CD4-positive, CD25-positive, alpha-beta regulatory T cell (primary cell): ENCODE results near the gene SMOC2. TPM values are rescaled to one million over a fixed set of nuclear protein-coding genes. Genes with fewer than 3 reads are reported as not detected.

Experiments used
- ATAC-seq, 2 donors: fragments of 150-1000 bp; cut with Tn5 transposase; one replicate each; pipeline ENCODE4 v1.10.0; 2021; ENCODE audit warnings: low read depth in 2 of 2, moderate number of reproducible peaks in 2 of 2, moderate library complexity in 1 of 2
- DNase-seq, 3 donors: peaks; one replicate each; pipeline versions ENCODE4 v3.0.0 to v3.0.0-alpha.2; 2012 to 2022; ENCODE audit warnings: mixed read lengths in 1 of 3
- H3K27ac ChIP-seq: one replicate; pipeline ENCODE4 v1.7.0; 2013; ENCODE audit warnings: mild to moderate bottlenecking, low read length; ENCODE audit not compliant: insufficient read depth, poor library complexity, severe bottlenecking
- H3K27me3 ChIP-seq: one replicate; pipeline ENCODE4 v1.7.0; 2013; ENCODE audit warnings: low read length; ENCODE audit not compliant: control insufficient read depth, insufficient read depth
- H3K36me3 ChIP-seq: one replicate; pipeline ENCODE4 v1.7.0; 2013; ENCODE audit warnings: mild to moderate bottlenecking, low read length, moderate library complexity; ENCODE audit not compliant: control insufficient read depth, insufficient read depth
- H3K4me1 ChIP-seq: 2 replicates; pipeline ENCODE4 v1.7.0; 2013; ENCODE audit warnings: mild to moderate bottlenecking, low read length; ENCODE audit not compliant: insufficient read depth, control insufficient read depth, poor library complexity, severe bottlenecking
- H3K4me3 ChIP-seq: one replicate; pipeline ENCODE4 v1.7.0; 2013; ENCODE audit warnings: low read depth, mild to moderate bottlenecking, low read length, moderate library complexity
- H3K9me3 ChIP-seq, 2 experiments: 1 replicate in 1 of 2; 2 replicates in 1 of 2; pipeline ENCODE4 v1.7.0; 2013; ENCODE audit warnings: low read length in 2 of 2, mild to moderate bottlenecking in 1 of 2, moderate library complexity in 1 of 2; ENCODE audit not compliant: control insufficient read depth in 2 of 2
- H3K27ac Mint-ChIP-seq, 3 donors: one replicate each; pipeline ENCODE4 v1.8.0; 2020 to 2022; ENCODE audit warnings: mild to moderate bottlenecking in 3 of 3, mixed read lengths in 3 of 3, moderate library complexity in 2 of 3
- H3K27me3 Mint-ChIP-seq: one replicate; pipeline ENCODE4 v1.8.0; 2022; ENCODE audit warnings: mild to moderate bottlenecking, mixed read lengths
- H3K36me3 Mint-ChIP-seq: one replicate; pipeline ENCODE4 v1.8.0; 2020; ENCODE audit warnings: mixed read lengths
- H3K4me1 Mint-ChIP-seq, 4 donors: one replicate each; pipeline ENCODE4 v1.8.0; 2020 to 2022; ENCODE audit warnings: mixed read lengths in 4 of 4, mild to moderate bottlenecking in 1 of 4
- H3K4me3 Mint-ChIP-seq, 4 donors: one replicate each; pipeline ENCODE4 v1.8.0; 2020 to 2022; ENCODE audit warnings: mild to moderate bottlenecking in 4 of 4, mixed read lengths in 4 of 4, moderate library complexity in 3 of 4
- H3K9me3 Mint-ChIP-seq, 7 donors: one replicate each; pipeline ENCODE4 v1.8.0; 2020 to 2022; ENCODE audit warnings: mixed read lengths in 7 of 7, mild to moderate bottlenecking in 3 of 7, moderate library complexity in 2 of 7
- polyA plus RNA-seq, 4 donors: library from polyadenylated mRNA; unstranded; fragments of 300-500 nt; fragmentation: Illumina TruSeq; gene quantifications; one replicate each; pipeline ENCODE4 v1.2.3, GENCODE V29; 2021
- total RNA-seq: library from RNA; stranded (reverse); gene quantifications from one replicate; pipeline ENCODE4 v1.2.3, GENCODE V29; 2022

Gene SMOC2
- total and polyA plus RNA-seq, 5 donors from 2014 or later = not detected

DNA sequence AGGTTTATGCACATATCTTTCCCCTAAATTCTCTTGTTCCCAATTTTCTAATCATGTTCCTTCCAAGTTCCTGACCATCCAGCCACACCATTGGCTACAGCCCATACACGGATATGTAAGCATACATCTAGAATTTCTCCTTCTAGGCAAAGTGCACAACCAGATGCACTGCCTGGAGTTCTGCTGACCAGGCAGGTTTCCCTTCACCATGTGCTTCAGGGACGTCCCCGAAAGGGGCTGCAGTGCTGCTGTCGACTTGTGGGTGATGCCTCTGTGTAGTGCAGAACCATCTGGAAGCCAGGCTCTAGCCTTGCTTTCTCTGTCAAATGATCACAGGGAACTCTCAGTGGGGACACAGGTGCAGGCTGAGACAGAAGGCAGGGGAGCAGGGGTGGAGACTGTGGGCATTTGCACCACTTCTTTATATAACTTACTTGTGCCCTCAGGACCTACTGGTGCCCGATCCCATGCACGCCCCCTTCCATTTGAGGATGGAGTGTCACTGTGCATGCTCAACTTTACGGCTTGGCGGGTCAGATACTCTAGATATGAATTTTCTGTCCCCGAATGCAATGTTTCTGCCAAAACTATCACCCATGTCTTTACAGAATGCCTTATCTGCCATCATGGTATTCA lies 37.5 kb upstream of the SMOC2 start:
- no peaks in the 10 kb centered on the region for H3K36me3 ChIP-seq
- Mint-ChIP-seq H3K4me1 (no peaks in the 10 kb centered on the region), H3K27me3 (peaks cover 4% of the 10 kb centered on the region), H3K9me3 (peaks cover 0 to 5% (median 0%) of the 10 kb centered on the region in 7 donors), H3K36me3 (no peaks in the 10 kb centered on the region), H3K4me3 (no peak overlapping the region), H3K27ac (no peak overlapping the region)
- no peak overlapping the region for H3K27ac ChIP-seq
- no peak for DNase-seq
- H3K4me3 ChIP-seq = no peak overlapping the region
- H3K27me3 ChIP-seq = no peaks in the 10 kb centered on the region
- ATAC-seq = no peak
- no peaks in the 10 kb centered on the region for H3K9me3 ChIP-seq
- H3K4me1 ChIP-seq = no peaks in the 10 kb centered on the region

GRCh38 chr6:168404560-168404959 lies 36.4 kb upstream of the SMOC2 start:
- Mint-ChIP-seq H3K4me1 (no peaks in the 10 kb centered on the region), H3K27me3 (peaks cover 4% of the 10 kb centered on the region), H3K4me3 (no peak overlapping the region), H3K9me3 (peaks cover 0 to 5% (median 0%) of the 10 kb centered on the region in 7 donors), H3K27ac (no peak overlapping the region), H3K36me3 (no peaks in the 10 kb centered on the region)
- ATAC-seq (no peak), DNase-seq (no peak)
- Histone ChIP-seq H3K27me3 (no peaks in the 10 kb centered on the region), H3K4me1 (no peaks in the 10 kb centered on the region), H3K9me3 (no peaks in the 10 kb centered on the region), H3K4me3 (no peak overlapping the region), H3K27ac (no peak overlapping the region), H3K36me3 (no peaks in the 10 kb centered on the region)

GRCh38 chr6:168407842-168408241 lies 33.1 kb upstream of the SMOC2 start:
- Histone ChIP-seq H3K4me3 (no peak overlapping the region), H3K27me3 (no peaks in the 10 kb centered on the region), H3K9me3 (no peaks in the 10 kb centered on the region), H3K36me3 (no peaks in the 10 kb centered on the region), H3K4me1 (no peaks in the 10 kb centered on the region), H3K27ac (no peak overlapping the region)
- Mint-ChIP-seq H3K27me3 (peaks cover 4% of the 10 kb centered on the region), H3K27ac (peak overlapping the region in 1 of 3 donors; percentile 82), H3K4me1 (no peaks in the 10 kb centered on the region), H3K9me3 (no peaks in the 10 kb centered on the region), H3K4me3 (no peak overlapping the region), H3K36me3 (no peaks in the 10 kb centered on the region)
- no peak for ATAC-seq
- no peak for DNase-seq

- Mint-ChIP-seq H3K27ac (no peak overlapping the region), H3K4me1 (no peaks in the 10 kb centered on the region), H3K9me3 (no peaks in the 10 kb centered on the region), H3K36me3 (no peaks in the 10 kb centered on the region), H3K4me3 (no peak overlapping the region), H3K27me3 (peaks cover 4% of the 10 kb centered on the region)
- ATAC-seq (no peak), DNase-seq (no peak)
- H3K4me3 ChIP-seq = no peak overlapping the region
- H3K4me1 ChIP-seq = no peaks in the 10 kb centered on the region
- no peaks in the 10 kb centered on the region for H3K36me3 ChIP-seq
- no peaks in the 10 kb centered on the region for H3K9me3 ChIP-seq
- no peak overlapping the region for H3K27ac ChIP-seq
- H3K27me3 ChIP-seq = no peaks in the 10 kb centered on the region
Measured at GRCh38 chr6:168408504-168409136, 32.4 kb upstream of the SMOC2 start.

- no peaks in the 10 kb centered on the region for H3K36me3 Mint-ChIP-seq
Measured at GRCh38 chr6:168410035-168410434, 30.9 kb upstream of the SMOC2 start.

GRCh38 chr6:168410554-168411011 lies 30.4 kb upstream of the SMOC2 start:
- no peaks in the 10 kb centered on the region for H3K9me3 Mint-ChIP-seq
- Histone ChIP-seq H3K4me1 (no peaks in the 10 kb centered on the region), H3K9me3 (no peaks in the 10 kb centered on the region), H3K36me3 (no peaks in the 10 kb centered on the region), H3K27me3 (no peaks in the 10 kb centered on the region), H3K4me3 (no peak overlapping the region), H3K27ac (no peak overlapping the region)
- no peak overlapping the region for H3K4me3 Mint-ChIP-seq
- H3K36me3 Mint-ChIP-seq = no peaks in the 10 kb centered on the region
- H3K4me1 Mint-ChIP-seq = no peaks in the 10 kb centered on the region
- H3K27me3 Mint-ChIP-seq = peaks cover 4% of the 10 kb centered on the region
- no peak for DNase-seq
- no peak overlapping the region for H3K27ac Mint-ChIP-seq
- ATAC-seq = no peak

More at GRCh38 chr6:168410035-168410434, 30.9 kb upstream of the SMOC2 start:
- no peaks in the 10 kb centered on the region for H3K9me3 ChIP-seq
- no peak overlapping the region for H3K4me3 ChIP-seq
- Mint-ChIP-seq H3K9me3 (no peaks in the 10 kb centered on the region), H3K4me1 (no peaks in the 10 kb centered on the region), H3K4me3 (no peak overlapping the region), H3K27me3 (peaks cover 4% of the 10 kb centered on the region), H3K27ac (no peak overlapping the region)
- no peaks in the 10 kb centered on the region for H3K36me3 ChIP-seq
- H3K27ac ChIP-seq = no peak overlapping the region
- no peak for ATAC-seq
- no peaks in the 10 kb centered on the region for H3K4me1 ChIP-seq
- H3K27me3 ChIP-seq = no peaks in the 10 kb centered on the region
- no peak for DNase-seq

DNA sequence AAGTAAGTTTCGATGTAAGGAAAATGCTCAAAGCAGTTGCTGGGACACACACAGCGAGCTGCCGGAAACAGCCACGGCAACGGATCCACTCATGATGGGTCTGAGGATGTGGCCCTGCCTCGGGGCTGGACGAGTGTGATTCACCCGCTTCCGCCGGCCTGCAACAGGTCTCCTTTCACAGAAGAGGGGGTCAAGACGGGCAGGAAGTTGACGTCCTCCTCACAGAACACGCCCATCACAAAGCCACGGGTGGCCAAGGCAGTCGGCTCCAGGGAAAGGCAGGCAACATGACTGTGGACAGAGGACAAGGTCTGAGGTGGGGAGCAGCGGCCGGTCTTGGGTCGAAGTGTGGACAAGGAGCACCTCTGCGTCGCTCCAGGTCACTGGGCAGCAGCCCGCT lies 29.9 kb upstream of the SMOC2 start:
- Mint-ChIP-seq H3K27me3 (peaks cover 3% of the 10 kb centered on the region), H3K36me3 (no peaks in the 10 kb centered on the region), H3K9me3 (no peaks in the 10 kb centered on the region), H3K4me3 (no peak overlapping the region), H3K27ac (no peak overlapping the region), H3K4me1 (no peaks in the 10 kb centered on the region)
- Histone ChIP-seq H3K27ac (no peak overlapping the region), H3K4me1 (no peaks in the 10 kb centered on the region), H3K9me3 (no peaks in the 10 kb centered on the region), H3K36me3 (no peaks in the 10 kb centered on the region), H3K27me3 (no peaks in the 10 kb centered on the region), H3K4me3 (no peak overlapping the region)
- DNase-seq (no peak), ATAC-seq (no peak)

DNA sequence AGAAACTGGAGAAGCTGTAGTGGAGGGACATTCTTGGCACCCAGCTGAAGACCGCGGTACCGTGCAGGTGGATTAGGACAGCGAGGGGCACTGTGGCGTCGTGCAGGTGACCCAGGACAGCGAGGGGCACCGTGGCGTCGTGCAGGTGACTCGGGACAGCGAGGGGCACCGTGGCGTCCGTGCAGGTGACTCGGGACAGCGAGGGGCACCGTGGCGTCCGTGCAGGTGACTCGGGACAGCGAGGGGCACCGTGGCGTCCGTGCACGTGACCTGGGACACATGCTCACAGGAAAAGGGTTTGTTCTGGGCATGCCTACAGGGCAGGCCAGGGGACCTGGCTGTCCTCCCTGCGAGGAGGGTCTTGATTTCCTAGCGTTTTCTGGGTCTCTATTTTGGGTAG lies 29.2 kb upstream of the SMOC2 start:
- H3K36me3 ChIP-seq = no peaks in the 10 kb centered on the region
- H3K4me3 ChIP-seq = no peak overlapping the region
- Mint-ChIP-seq H3K4me1 (no peaks in the 10 kb centered on the region), H3K9me3 (no peaks in the 10 kb centered on the region), H3K4me3 (no peak overlapping the region), H3K27me3 (no peaks in the 10 kb centered on the region), H3K36me3 (no peaks in the 10 kb centered on the region), H3K27ac (no peak overlapping the region)
- no peaks in the 10 kb centered on the region for H3K9me3 ChIP-seq
- no peaks in the 10 kb centered on the region for H3K27me3 ChIP-seq
- DNase-seq = no peak
- H3K4me1 ChIP-seq = no peaks in the 10 kb centered on the region
- H3K27ac ChIP-seq = no peak overlapping the region
- no peak for ATAC-seq
